SU-DHL-6 (cell line): ENCODE measurements around the gene MARF1.

ENCODE experiments used
- H2AFZ ChIP-seq: fragments of 200-600 bp; sonication (generic); 2 replicates; pipeline ENCODE4 v1.6.1; 2014; ENCODE audit warnings: low read depth, mild to moderate bottlenecking, moderate library complexity, mixed read lengths, antibody characterized with exemption, low read length; ENCODE audit not compliant: severe bottlenecking
- H3F3A ChIP-seq: fragments of 200-600 bp; shearing (Covaris generic); 2 replicates; pipeline ENCODE4 v1.6.0; 2016; ENCODE audit warnings: antibody characterized with exemption, mild to moderate bottlenecking; ENCODE audit not compliant: insufficient read depth
- H3K27ac ChIP-seq: fragments of 200-600 bp; sonication (generic); 2 replicates; pipeline ENCODE4 v1.5.1; 2016; ENCODE audit warnings: low read depth, mild to moderate bottlenecking, low read length, moderate library complexity, mixed read lengths
- H3K27me3 ChIP-seq: fragments of 200-600 bp; sonication (generic), shearing (Covaris generic); 2 replicates; pipeline ENCODE4 v1.6.0; 2014; ENCODE audit warnings: mild to moderate bottlenecking, low read length
- H3K36me3 ChIP-seq: fragments of 200-600 bp; sonication (generic); 2 replicates; pipeline ENCODE4 v1.6.1; 2014; ENCODE audit warnings: mild to moderate bottlenecking, low read length, mixed read lengths
- H3K4me2 ChIP-seq: fragments of 300-600, 200-600 bp; shearing (Covaris generic), sonication (generic); 2 replicates; pipeline ENCODE4 v1.6.0; 2014; ENCODE audit warnings: low read length, low read depth, mild to moderate bottlenecking; ENCODE audit not compliant: poor library complexity, severe bottlenecking
- H3K4me3 ChIP-seq: fragments of 200-600 bp; sonication (generic); 2 replicates; pipeline ENCODE4 v1.5.1; 2014; ENCODE audit warnings: antibody characterized with exemption, low read length, mild to moderate bottlenecking, mixed read lengths; ENCODE audit not compliant: insufficient read depth, poor library complexity, severe bottlenecking
- H3K79me2 ChIP-seq: fragments of 200-600 bp; sonication (generic); 2 replicates; pipeline ENCODE4 v1.6.1; 2014; ENCODE audit warnings: mild to moderate bottlenecking, low read length, moderate library complexity; ENCODE audit not compliant: insufficient read depth
- H3K9ac ChIP-seq: fragments of 200-600 bp; sonication (generic); 2 replicates; pipeline ENCODE4 v1.7.0; 2014; ENCODE audit warnings: mild to moderate bottlenecking, low read length
- H3K9me2 ChIP-seq: fragments of 200-600 bp; sonication (generic); replicated peaks from 2 replicates; pipeline ENCODE4 v1.6.1; 2014; ENCODE audit warnings: low read length; ENCODE audit not compliant: insufficient read depth
- H3K9me3 ChIP-seq: fragments of 200-600 bp; sonication (generic); 2 replicates; pipeline ENCODE4 v1.6.1; 2014; ENCODE audit warnings: low read length, mixed read lengths; ENCODE audit not compliant: insufficient read depth
- H4K20me1 ChIP-seq: fragments of 200-600 bp; sonication (generic); 2 replicates; pipeline ENCODE4 v1.6.1; 2014; ENCODE audit warnings: low read depth, mild to moderate bottlenecking, antibody characterized with exemption, low read length, moderate library complexity, mixed read lengths
- CTCF ChIP-seq: fragments of 200-600 bp; sonication (generic); IDR thresholded peaks from one replicate; pipeline ENCODE4 v1.5.1; 2017; ENCODE audit warnings: antibody characterized with exemption, mild to moderate bottlenecking, low read length, moderate library complexity; ENCODE audit not compliant: insufficient read depth, poor library complexity, severe bottlenecking
- EZH2phosphoT487 ChIP-seq: fragments of 200-600 bp; sonication (generic), shearing (Covaris generic); conservative IDR thresholded peaks from 2 replicates; pipeline ENCODE4 v1.6.1; 2018; ENCODE audit warnings: mild to moderate bottlenecking, antibody characterized with exemption, low read length, moderate library complexity, mixed read lengths

MARF1 gene

GRCh38 chr16:15665107-15665506, 22.2 kb upstream of the MARF1 start:
- peaks cover 35% of the 10 kb centered on the region for H3K79me2 ChIP-seq
- H3K36me3 ChIP-seq: peaks cover 3% of the 10 kb centered on the region; the same call in 1 of the 2 replicates
- no peak for TF ChIP-seq CTCF
- no peak for TF ChIP-seq EZH2phosphoT487
- H3K27me3 ChIP-seq: no peaks in the 10 kb centered on the region
- no peak overlapping the region for H3K4me3 ChIP-seq
- no peaks in the 10 kb centered on the region for H3F3A ChIP-seq
- H3K4me2 ChIP-seq: no peak overlapping the region
- H3K9ac ChIP-seq: no peak overlapping the region
- no peaks in the 10 kb centered on the region for H3K9me3 ChIP-seq
- no peak overlapping the region for H3K27ac ChIP-seq
- H2AFZ ChIP-seq: no peak overlapping the region
- H3K9me2 ChIP-seq: no peaks in the 10 kb centered on the region
- H4K20me1 ChIP-seq: no peaks in the 10 kb centered on the region

DNA sequence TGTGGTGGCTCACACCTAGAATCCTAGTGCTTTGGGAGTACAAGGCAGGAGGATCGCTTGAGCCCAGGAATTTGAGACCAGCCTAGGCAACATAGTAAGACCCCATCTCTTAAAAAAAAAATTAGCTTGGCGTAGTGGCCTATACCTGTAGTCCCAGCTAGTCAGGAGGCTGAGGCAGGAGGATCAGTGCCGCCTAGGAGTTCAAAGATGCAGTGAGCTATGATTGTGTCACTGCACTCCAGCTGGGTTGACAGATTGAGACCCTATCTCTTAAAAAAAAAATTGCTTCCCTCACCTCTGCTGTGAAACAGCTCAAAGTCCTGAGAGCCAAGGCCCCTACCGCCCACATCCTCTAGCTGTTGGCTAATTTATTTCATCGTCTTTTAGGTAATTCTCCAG, 17.2 kb upstream of the MARF1 start:
- Histone ChIP-seq H3K4me3 (no peak overlapping the region), H3F3A (no peaks in the 10 kb centered on the region), H3K9ac (no peak overlapping the region), H3K9me3 (no peaks in the 10 kb centered on the region), H3K27me3 (no peaks in the 10 kb centered on the region), H3K9me2 (no peaks in the 10 kb centered on the region), H3K4me2 (no peak overlapping the region), H3K79me2 (peaks cover 77% of the 10 kb centered on the region), H4K20me1 (no peaks in the 10 kb centered on the region; the same call in 1 of the 2 replicates), H3K36me3 (no peaks in the 10 kb centered on the region), H2AFZ (no peak overlapping the region), H3K27ac (no peak overlapping the region)
- TF ChIP-seq CTCF: no peak
- TF ChIP-seq EZH2phosphoT487: no peak

- Histone ChIP-seq H3K4me3 (no peak overlapping the region), H4K20me1 (no peaks in the 10 kb centered on the region; the same call in 1 of the 2 replicates), H3K27ac (0 out of 2 replicates have a peak overlapping the region, but pooled peaks have one; percentile 1), H2AFZ (no peak overlapping the region), H3K36me3 (no peaks in the 10 kb centered on the region), H3K27me3 (no peaks in the 10 kb centered on the region), H3F3A (no peaks in the 10 kb centered on the region), H3K9ac (no peak overlapping the region), H3K9me3 (no peaks in the 10 kb centered on the region), H3K9me2 (no peaks in the 10 kb centered on the region), H3K79me2 (peaks cover 88% of the 10 kb centered on the region), H3K4me2 (no peak overlapping the region)
- TF ChIP-seq CTCF: no peak
- TF ChIP-seq EZH2phosphoT487: no peak
Measured at GRCh38 chr16:15658556-15658955, 15.6 kb upstream of the MARF1 start.
